ENCODE measurements around the gene OPCML. TPM values are rescaled to one million over a fixed set of nuclear protein-coding genes. Genes with fewer than 3 reads are reported as not detected.

Gene OPCML
- total and polyA plus RNA-seq, 2 experiments from 2014 or later, result 1.2 to 4.4 TPM

GRCh38 chr11:132773751-132774150, 758.5 kb downstream of the OPCML start (continued):
- TF ChIP-seq ZNF331 (CRISPR knock-in tag; IDR thresholded peaks at IDR 0.05; ENCODE audit: low read depth), result no peak
- no peak for TF ChIP-seq JUNB (IDR thresholded peaks at IDR 0.05; ENCODE audit: unreplicated experiment)
- TF ChIP-seq CTCF (conservative IDR thresholded peaks at IDR 0.05; ENCODE audit: low read depth in 2 of 2), result no peak
- TF ChIP-seq EZH2phosphoT487 (IDR thresholded peaks at IDR 0.05; ENCODE audit: unreplicated experiment), result no peak
- no peak for TF ChIP-seq CREB1 (CRISPR knock-in tag; IDR thresholded peaks at IDR 0.05; ENCODE audit: low read depth)

- no peak overlapping the region for H3K27ac ChIP-seq (ENCODE audit: low read depth)
- H3K4me3 ChIP-seq, result no peak overlapping the region
- DNase-seq (ENCODE audit: low spot score), result no peak
- H3K4me2 ChIP-seq, result no peak overlapping the region
- H3K4me3 Mint-ChIP-seq, result no peak overlapping the region
- H3K9me3 Mint-ChIP-seq, result no peaks in the 10 kb centered on the region
- no peaks in the 10 kb centered on the region for H3K27me3 ChIP-seq (ENCODE audit: insufficient read depth)
- no peaks in the 10 kb centered on the region for H4K20me1 ChIP-seq (replicated peaks; ENCODE audit: insufficient read depth)
- H3K4me1 ChIP-seq (ENCODE audit: insufficient read depth), result peaks cover 30% of the 10 kb centered on the region
- no peak overlapping the region; the same call in 1 of the 2 replicates for H2AFZ ChIP-seq
- no peaks in the 10 kb centered on the region for H3K79me2 ChIP-seq (replicated peaks; ENCODE audit: insufficient read depth)
- no peaks in the 10 kb centered on the region for H3K9me2 ChIP-seq (ENCODE audit: insufficient read depth)
- no peaks in the 10 kb centered on the region for H3K36me3 Mint-ChIP-seq (ENCODE audit: low read depth)
- peaks cover 11% of the 10 kb centered on the region for H3K27me3 Mint-ChIP-seq (ENCODE audit: insufficient read depth, low read depth, poor library complexity)
- no peak overlapping the region for H3K27ac Mint-ChIP-seq
- 0 out of 2 replicates have a peak, but pooled peaks cover 6% of the 10 kb centered on the region for H3F3A ChIP-seq (replicated peaks; ENCODE audit: low read depth)
- peaks cover 49% of the 10 kb centered on the region for H3K4me1 Mint-ChIP-seq
- no peaks in the 10 kb centered on the region for H3K36me3 ChIP-seq (ENCODE audit: insufficient read depth)
- peak; percentile 50 for ATAC-seq
- TF ChIP-seq ZNF114 (CRISPR knock-in tag; IDR thresholded peaks at IDR 0.05) (no peak), ZNF331 (CRISPR knock-in tag; IDR thresholded peaks at IDR 0.05; ENCODE audit: low read depth) (no peak), REST (IDR thresholded peaks at IDR 0.05; ENCODE audit: unreplicated experiment) (no peak), EZH2 (IDR thresholded peaks at IDR 0.05; ENCODE audit: low read depth, unreplicated experiment) (no peak), NANOG (IDR thresholded peaks at IDR 0.05; ENCODE audit: borderline replicate concordance) (no peak), CREB1 (CRISPR knock-in tag; IDR thresholded peaks at IDR 0.05; ENCODE audit: low read depth) (no peak), POLR2AphosphoS5 (IDR thresholded peaks at IDR 0.05; ENCODE audit: low read depth) (no peak)
These were observed 759.4 kb downstream of the OPCML start for GRCh38 chr11:132772703-132773545.

Measured in GM23338 (cell line).